ENCODE results near the gene ARID3A.
"Not testable (repeated sequence)": the region's sequence is repeated elsewhere in the genome, so short reads cannot be mapped to it uniquely, and the experiment has no call there.

Gene ARID3A

GRCh38 chr19:888581-889385 is 37.1 kb upstream of the ARID3A start:
- no peak for ATAC-seq
- DNase-seq, result no peak
- H3K27ac Mint-ChIP-seq, result no peak overlapping the region
- H3K27me3 Mint-ChIP-seq, result no peaks in the 10 kb centered on the region
- H3K9me3 Mint-ChIP-seq, result no peaks in the 10 kb centered on the region
- H3K4me1 Mint-ChIP-seq, result peaks cover 24% of the 10 kb centered on the region
- no peak overlapping the region for H3K4me3 Mint-ChIP-seq

- DNase-seq (no peak), ATAC-seq (no peak)
- Mint-ChIP-seq H3K9me3 (no peaks in the 10 kb centered on the region), H3K27me3 (no peaks in the 10 kb centered on the region), H3K4me1 (peaks cover 27% of the 10 kb centered on the region), H3K4me3 (no peak overlapping the region), H3K27ac (no peak overlapping the region)
Observed at GRCh38 chr19:889662-890295, 36.1 kb upstream of the ARID3A start.

- Mint-ChIP-seq H3K27ac (no peak overlapping the region), H3K4me1 (peaks cover 27% of the 10 kb centered on the region), H3K9me3 (no peaks in the 10 kb centered on the region), H3K27me3 (no peaks in the 10 kb centered on the region), H3K4me3 (peak overlapping the region; percentile 56 to 81)
- DNase-seq (no peak), ATAC-seq (no peak)
Observed at GRCh38 chr19:890831-891230, 35.0 kb upstream of the ARID3A start.

- not testable (repeated sequence) for H3K9me3 Mint-ChIP-seq, H3K27me3 Mint-ChIP-seq, DNase-seq, ATAC-seq, H3K27ac Mint-ChIP-seq
- peaks cover 27% of the 10 kb centered on the region for H3K4me1 Mint-ChIP-seq
- H3K4me3 Mint-ChIP-seq, result peak overlapping the region; percentile 84 to 94
Observed at GRCh38 chr19:891421-892200, 34.2 kb upstream of the ARID3A start.

DNA sequence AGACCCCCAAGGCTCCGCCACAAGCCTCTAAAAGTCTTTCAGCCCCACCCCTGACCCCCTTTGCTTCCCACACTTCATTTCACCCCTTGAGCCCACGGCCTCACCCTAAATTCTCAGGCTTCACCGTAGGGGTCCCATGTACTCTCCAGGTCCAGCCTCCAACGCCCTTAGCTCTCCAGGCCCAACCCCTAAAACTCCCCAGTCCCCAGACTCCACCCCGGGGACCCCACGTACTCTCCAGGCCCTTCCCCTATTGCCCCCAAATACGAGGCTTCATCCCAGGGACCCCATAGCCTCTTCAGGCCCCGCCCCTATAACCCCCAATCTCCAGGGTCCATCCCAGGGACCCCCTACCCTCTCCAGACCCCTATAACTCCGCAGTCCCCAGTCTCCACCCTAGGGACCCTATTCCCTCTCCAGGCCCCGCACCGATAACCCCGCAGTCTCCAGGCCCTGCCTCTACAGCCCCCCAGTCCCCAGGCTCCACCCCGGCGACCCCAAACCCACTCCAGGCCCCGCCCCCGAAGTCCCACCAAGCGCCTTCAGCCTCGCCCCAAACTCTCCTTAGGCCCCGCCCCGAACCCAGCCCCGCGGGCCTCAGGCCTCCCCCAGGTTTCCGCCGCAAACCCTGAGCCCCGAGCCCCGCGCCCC is 33.5 kb upstream of the ARID3A start:
- DNase-seq (no peak), ATAC-seq (peak; percentile 39)
- H3K4me3 Mint-ChIP-seq, result peak overlapping the region; percentile 84 to 94
- H3K27me3 Mint-ChIP-seq, result no peaks in the 10 kb centered on the region
- H3K9me3 Mint-ChIP-seq, result no peaks in the 10 kb centered on the region
- H3K4me1 Mint-ChIP-seq, result peaks cover 27% of the 10 kb centered on the region
- peak overlapping the region; percentile 88 to 94 for H3K27ac Mint-ChIP-seq

- Mint-ChIP-seq H3K4me1 (peaks cover 27% of the 10 kb centered on the region), H3K9me3 (no peaks in the 10 kb centered on the region), H3K27me3 (no peaks in the 10 kb centered on the region), H3K27ac (peak within 1 kb of the TSS; percentile 100), H3K4me3 (peak within 1 kb of the TSS; percentile 91 to 94)
- peak; percentile 93 for ATAC-seq
- DNase-seq, result peak; percentile 89 to 92
Observed at GRCh38 chr19:892894-893689, 32.7 kb upstream of the ARID3A start, which contains the start of the genes MED16 and RNU6-9. TSS of gene MED16 (minus strand) at chr19:893187. CDS start at chr19:891131, 2,056 bp downstream. TSS of gene RNU6-9 (plus strand) at chr19:893484.

GRCh38 chr19:896434-896833 is 29.4 kb upstream of the ARID3A start:
- peaks cover 28% of the 10 kb centered on the region for H3K4me1 Mint-ChIP-seq
- ATAC-seq (no peak), DNase-seq (no peak)
- no peaks in the 10 kb centered on the region for H3K9me3 Mint-ChIP-seq
- no peaks in the 10 kb centered on the region for H3K27me3 Mint-ChIP-seq
- H3K4me3 Mint-ChIP-seq, result no peak overlapping the region
- H3K27ac Mint-ChIP-seq, result no peak overlapping the region

DNA sequence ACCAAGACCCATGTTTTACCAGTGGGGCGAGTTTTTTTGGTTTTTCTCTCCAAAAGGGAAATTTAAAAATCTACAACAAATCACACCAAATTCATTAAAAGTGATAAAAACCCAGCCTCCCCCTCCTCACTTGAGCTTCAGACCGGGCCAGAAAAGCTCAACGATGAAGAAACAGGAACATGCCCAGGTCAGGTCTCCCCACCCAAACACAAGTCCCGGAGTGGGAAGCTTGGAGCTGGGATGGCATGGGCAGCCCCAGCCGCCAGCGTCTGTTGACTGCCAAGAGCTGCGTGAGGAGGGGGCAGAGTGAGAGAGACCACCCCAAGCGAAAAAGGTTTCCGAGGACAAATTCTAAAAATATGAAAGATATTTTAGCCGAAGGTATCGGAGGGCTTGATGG is 28.8 kb upstream of the ARID3A start:
- DNase-seq (no peak), ATAC-seq (no peak)
- H3K4me3 Mint-ChIP-seq, result no peak overlapping the region
- peaks cover 31% of the 10 kb centered on the region for H3K4me1 Mint-ChIP-seq
- no peaks in the 10 kb centered on the region for H3K9me3 Mint-ChIP-seq
- H3K27me3 Mint-ChIP-seq, result no peaks in the 10 kb centered on the region
- H3K27ac Mint-ChIP-seq, result no peak overlapping the region

DNA sequence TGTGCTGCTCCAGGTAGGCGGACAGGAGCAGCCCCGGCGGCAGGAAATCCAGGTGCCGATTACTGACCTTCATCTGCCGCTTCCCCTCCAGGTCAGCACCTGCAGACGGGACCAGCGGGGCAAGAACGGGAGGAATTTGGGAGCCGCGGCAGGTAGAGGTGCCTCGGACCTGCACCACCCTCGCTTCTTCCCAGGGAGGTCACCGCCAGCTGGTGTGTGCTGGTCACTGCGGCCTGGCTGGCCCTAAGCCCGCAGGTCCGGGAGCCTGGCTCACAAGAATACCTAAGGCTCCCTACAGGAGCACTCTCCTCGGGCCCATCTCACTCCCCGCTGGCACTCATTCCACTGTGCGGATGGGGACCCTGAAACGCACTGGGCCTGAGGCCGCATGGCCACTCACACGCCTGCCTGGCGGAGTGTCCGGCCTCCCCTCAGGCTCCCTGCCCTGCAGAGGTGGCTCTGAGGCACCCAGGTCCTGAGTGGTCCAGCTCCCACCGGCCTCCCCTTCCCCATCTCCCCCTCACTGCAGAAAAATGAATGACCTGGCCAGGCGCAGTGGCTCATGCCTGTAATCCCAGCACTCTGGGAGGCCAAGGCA is 28.3 kb upstream of the ARID3A start:
- H3K4me3 Mint-ChIP-seq, result no peak overlapping the region
- no peaks in the 10 kb centered on the region for H3K27me3 Mint-ChIP-seq
- no peak overlapping the region for H3K27ac Mint-ChIP-seq
- H3K4me1 Mint-ChIP-seq, result peaks cover 28% of the 10 kb centered on the region
- no peak for DNase-seq
- no peaks in the 10 kb centered on the region for H3K9me3 Mint-ChIP-seq
- ATAC-seq, result no peak

DNA sequence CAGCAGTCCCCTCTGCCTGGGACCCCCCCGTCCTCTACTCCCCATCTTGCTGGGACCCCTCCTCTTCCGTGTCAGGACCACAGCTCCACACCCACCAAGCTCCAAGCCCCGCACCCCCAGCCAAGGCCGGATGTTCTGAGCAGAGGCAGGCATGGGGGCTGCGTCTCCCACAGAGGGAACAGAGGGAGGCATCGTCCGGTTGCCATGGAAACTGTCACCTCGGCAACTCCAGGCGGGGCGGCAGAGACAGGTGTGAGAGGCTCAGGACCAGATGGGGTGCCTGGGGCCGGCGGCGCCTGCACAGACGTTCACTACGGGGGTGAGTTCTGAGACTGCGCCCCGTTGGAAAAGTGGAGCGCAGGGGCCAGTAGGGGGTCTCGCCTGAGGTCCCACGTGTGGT is 27.2 kb upstream of the ARID3A start:
- Mint-ChIP-seq H3K4me3 (no peak overlapping the region), H3K9me3 (no peaks in the 10 kb centered on the region), H3K4me1 (peaks cover 27% of the 10 kb centered on the region), H3K27ac (no peak overlapping the region), H3K27me3 (no peaks in the 10 kb centered on the region)
- DNase-seq (peak in 1 of 2 donors; percentile 31), ATAC-seq (no peak)

DNA sequence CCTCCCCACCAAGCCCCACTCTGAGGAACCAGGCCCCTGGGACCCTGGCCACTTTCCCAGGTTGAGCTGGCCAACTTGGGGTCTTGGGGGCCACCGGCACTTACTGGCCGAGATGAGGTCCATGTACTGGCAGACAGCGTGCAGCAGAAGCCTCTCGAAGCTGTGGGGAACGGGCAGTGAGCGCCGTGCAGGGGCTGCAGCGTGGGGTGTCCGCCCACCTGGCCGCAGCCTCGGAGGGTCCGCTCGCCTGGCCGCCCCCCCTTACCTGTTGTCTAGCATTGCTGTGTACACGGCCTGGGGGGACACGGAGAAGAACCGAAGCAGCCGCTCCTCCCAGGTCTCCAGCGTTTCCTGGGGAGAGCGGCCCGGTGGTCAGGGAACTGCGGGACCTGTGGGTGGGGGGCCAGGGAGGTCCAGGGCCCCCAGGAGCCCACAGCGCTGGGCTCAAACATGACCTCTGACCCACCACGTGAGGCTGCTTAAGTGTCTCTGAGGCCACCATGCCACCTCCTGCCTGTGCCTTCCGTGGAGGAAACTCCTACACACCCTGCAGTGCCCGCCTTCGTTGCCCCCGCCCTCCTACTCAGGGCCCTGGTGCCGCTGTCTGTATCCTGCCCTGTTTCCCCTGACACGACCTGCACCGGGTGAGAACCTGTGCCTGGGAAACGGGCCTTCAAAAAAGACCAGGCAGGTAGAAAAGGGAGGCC is 26.3 kb upstream of the ARID3A start:
- DNase-seq, result no peak
- ATAC-seq, result no peak
- no peak overlapping the region for H3K27ac Mint-ChIP-seq
- no peaks in the 10 kb centered on the region for H3K27me3 Mint-ChIP-seq
- peaks cover 29% of the 10 kb centered on the region for H3K4me1 Mint-ChIP-seq
- H3K9me3 Mint-ChIP-seq, result no peaks in the 10 kb centered on the region
- no peak overlapping the region for H3K4me3 Mint-ChIP-seq

DNA sequence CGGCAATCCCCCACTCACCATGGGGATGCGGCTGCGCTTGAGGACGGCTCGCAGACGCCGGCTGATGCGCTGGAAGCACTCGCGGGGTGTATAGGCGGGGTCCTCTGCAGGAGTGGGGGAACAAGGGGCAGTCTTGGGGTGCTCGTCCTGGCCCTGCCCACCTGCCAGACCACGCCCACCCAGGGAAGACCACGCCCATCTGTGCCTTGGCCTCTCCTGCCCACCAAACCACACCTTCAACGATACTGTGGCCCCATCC is 25.9 kb upstream of the ARID3A start:
- DNase-seq (no peak), ATAC-seq (no peak)
- Mint-ChIP-seq H3K4me3 (no peak overlapping the region), H3K4me1 (peaks cover 33% of the 10 kb centered on the region), H3K27me3 (no peaks in the 10 kb centered on the region), H3K9me3 (no peaks in the 10 kb centered on the region), H3K27ac (no peak overlapping the region)

DNA sequence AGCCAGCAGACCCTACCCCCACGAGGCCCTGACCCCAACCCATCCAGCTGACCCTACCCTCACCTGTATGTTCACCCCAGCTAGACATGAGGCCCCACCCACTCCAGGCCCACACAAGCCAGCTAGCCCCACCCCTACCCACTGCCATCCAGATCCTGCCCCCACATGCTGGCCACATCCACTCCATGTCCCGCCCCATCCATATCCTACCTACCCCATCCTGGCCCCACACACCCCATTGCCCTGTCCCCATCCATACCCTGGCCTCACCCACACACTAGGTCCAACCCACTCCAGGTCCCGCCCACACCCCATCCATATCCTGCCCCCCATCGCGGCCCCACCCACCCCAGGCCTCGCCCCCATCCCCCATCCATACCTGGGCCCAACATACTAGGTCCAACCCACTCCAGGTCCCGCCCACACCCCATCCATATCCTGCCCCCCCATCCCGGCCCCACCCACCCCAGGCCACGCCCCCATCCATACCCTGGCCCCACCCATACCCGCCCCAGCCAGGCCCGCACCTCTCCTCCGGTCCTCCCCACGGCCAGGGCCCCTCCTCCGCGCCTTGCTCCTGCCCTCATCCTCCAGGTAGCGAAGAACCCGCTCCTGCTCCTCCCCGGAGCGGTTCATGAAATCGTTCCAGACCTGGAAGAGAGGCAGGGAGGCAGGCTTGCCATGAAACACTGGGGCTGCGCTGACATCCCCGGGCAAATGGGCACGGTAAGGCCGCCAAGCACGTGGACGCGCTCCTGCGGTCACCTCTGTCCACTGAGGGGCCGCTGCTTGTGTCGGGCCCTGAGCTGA is 25.3 kb upstream of the ARID3A start:
- Mint-ChIP-seq H3K27ac (peak overlapping the region in 1 of 2 donors; percentile 50), H3K4me3 (no peak overlapping the region), H3K27me3 (no peaks in the 10 kb centered on the region), H3K9me3 (no peaks in the 10 kb centered on the region), H3K4me1 (peaks cover 34% of the 10 kb centered on the region)
- no peak for DNase-seq
- peak; percentile 64 for ATAC-seq
